ENCODE data around the gene VAMP7.

DNA sequence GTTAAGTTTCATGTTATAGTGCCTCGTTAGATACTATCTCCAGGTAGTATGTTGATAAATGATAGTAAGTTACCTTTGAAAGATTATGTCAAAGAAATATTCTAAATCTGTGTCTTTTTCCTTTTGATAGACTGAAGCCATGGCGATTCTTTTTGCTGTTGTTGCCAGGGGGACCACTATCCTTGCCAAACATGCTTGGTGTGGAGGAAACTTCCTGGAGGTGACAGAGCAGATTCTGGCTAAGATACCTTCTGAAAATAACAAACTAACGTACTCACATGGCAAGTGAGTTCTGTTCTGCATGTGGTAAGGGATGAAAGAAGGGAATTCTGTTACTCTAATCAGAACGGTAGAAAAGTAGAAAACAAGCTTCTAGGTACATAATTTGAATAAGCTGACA, 8.2 kb downstream of the VAMP7 start:
- no peak for TF ChIP-seq POLR2A (IDR thresholded peaks at IDR 0.05; ENCODE audit: low read depth, low read length)
- no peak for TF ChIP-seq POLR2AphosphoS5 (IDR thresholded peaks at IDR 0.05; ENCODE audit: low read depth, low read length)
- TF ChIP-seq TAF1 (IDR thresholded peaks at IDR 0.05; ENCODE audit: low read depth, low read length), result no peak
- TF ChIP-seq PAX5 (IDR thresholded peaks at IDR 0.05; ENCODE audit: insufficient read depth, low read length, severe bottlenecking), result no peak
- no peak for TF ChIP-seq SPI1 (IDR thresholded peaks at IDR 0.05; ENCODE audit: low read depth, low read length)
